K562 (cell line): ENCODE data around the gene RIMOC1. TPM values are rescaled to one million over a fixed set of nuclear protein-coding genes. Genes with fewer than 3 reads are reported as not detected.

Experiments
- ATAC-seq: fragments of 200-7000 bp; cut with Tn5 transposase; 3 replicates; pipeline ENCODE4 v1.9.1; 2020; ENCODE audit warnings: moderate library complexity
- BruUV-seq: library from RNA; stranded (reverse); fragments of 400-500 nt; replicated peaks from 2 replicates; lab custom pipeline; 2021; lab: Mats Ljungman, UMichigan
- CTCF ChIA-PET: fragments of 300-600 bp; formaldehyde crosslinking; extraction: SDS; loops from one replicate; lab custom pipeline; 2021; ENCODE audit warnings: low intra/inter-chr PET ratio; lab: Yijun Ruan, JAX
- POLR2A ChIA-PET: fragments of 300-600, 350-650 bp; sonication (Branson Sonifier 250); formaldehyde crosslinking; extraction: SDS; loops from one replicate; lab custom pipeline; 2021; ENCODE audit warnings: antibody characterized with exemption, inconsistent platforms; lab: Yijun Ruan, JAX
- DNase-seq, 4 experiments: peaks; one replicate each; pipeline versions ENCODE4 v3.0.0 to v3.0.0-alpha.2; 2011 to 2018; ENCODE audit warnings: low spot score in 3 of 4, mixed read lengths in 3 of 4; ENCODE audit errors: extremely low read depth in 1 of 4
- FAIRE-seq: peaks from 2 replicates; lab custom pipeline; 2011; peaks lifted over from hg19 to GRCh38; lab: Jason Lieb, UNC
- H2AFZ ChIP-seq: 2 replicates; pipeline ENCODE4 v1.6.0; 2011; ENCODE audit warnings: low read depth, low read length, control low read depth, inconsistent platforms
- H3K27ac ChIP-seq: fragments of 200-600 bp; 3 replicates; pipeline ENCODE4 v1.8.0; 2011; ENCODE audit warnings: low read depth, mild to moderate bottlenecking, control low read depth, inconsistent platforms, low read length, moderate library complexity, mixed read lengths; ENCODE audit errors: extremely low read depth
- H3K27me3 ChIP-seq, 2 experiments: fragments of 300-600 bp in 1 of 2; 2 replicates in 1 of 2; 3 replicates in 1 of 2; pipeline versions ENCODE4 v1.6.0 to v1.8.0; 2011; ENCODE audit warnings: inconsistent platforms in 2 of 2, low read length in 2 of 2, mild to moderate bottlenecking in 1 of 2, mixed read lengths in 1 of 2, moderate library complexity in 1 of 2; ENCODE audit not compliant: control insufficient read depth in 2 of 2, insufficient read depth in 2 of 2
- H3K36me3 ChIP-seq: fragments of 300-600 bp; 3 replicates; pipeline ENCODE4 v1.8.0; 2011; ENCODE audit warnings: mild to moderate bottlenecking, low read length, inconsistent platforms; ENCODE audit not compliant: control insufficient read depth, insufficient read depth
- H3K4me1 ChIP-seq, 2 experiments: fragments of 200-600 bp in 1 of 2; replicated peaks in 1 of 2; 2 replicates in 1 of 2; 3 replicates in 1 of 2; pipeline versions ENCODE4 v1.5.1 to v1.8.0; 2011; ENCODE audit warnings: inconsistent platforms in 2 of 2, low read length in 2 of 2, mild to moderate bottlenecking in 1 of 2, mixed read lengths in 1 of 2, moderate library complexity in 1 of 2; ENCODE audit not compliant: control insufficient read depth in 2 of 2, insufficient read depth in 2 of 2
- H3K4me2 ChIP-seq: 2 replicates; pipeline ENCODE4 v1.6.1; 2011; ENCODE audit warnings: low read length, control low read depth, inconsistent platforms, mixed read lengths; ENCODE audit not compliant: insufficient read depth
- H3K4me3 ChIP-seq: fragments of 200-600 bp; sonication (generic), shearing (Covaris generic); 2 replicates; pipeline ENCODE4 v1.5.1; 2016; ENCODE audit warnings: control low read depth, inconsistent platforms
- H3K79me2 ChIP-seq: fragments of 200-600 bp; 3 replicates; pipeline ENCODE4 v1.8.0; 2011; ENCODE audit warnings: low read length, inconsistent platforms; ENCODE audit not compliant: control insufficient read depth, insufficient read depth
- H3K9ac ChIP-seq, 2 experiments: 2 replicates each; pipeline versions ENCODE4 v1.6.0 to v1.6.1; 2011; ENCODE audit warnings: low read depth in 2 of 2, low read length in 2 of 2, control low read depth in 1 of 2, inconsistent platforms in 1 of 2, mild to moderate bottlenecking in 1 of 2, mixed read lengths in 1 of 2; ENCODE audit not compliant: insufficient read depth in 1 of 2
- H3K9me1 ChIP-seq: one replicate; pipeline ENCODE4 v1.6.0; 2011; ENCODE audit warnings: inconsistent platforms, mild to moderate bottlenecking, low read length, moderate library complexity; ENCODE audit not compliant: control insufficient read depth, insufficient read depth
- H3K9me3 ChIP-seq: replicated peaks from 2 replicates; pipeline ENCODE4 v1.5.1; 2011; ENCODE audit warnings: low read depth, low read length, inconsistent platforms; ENCODE audit not compliant: control insufficient read depth, insufficient read depth
- H4K20me1 ChIP-seq: replicated peaks from 2 replicates; pipeline ENCODE4 v1.6.1; 2011; ENCODE audit warnings: low read length, inconsistent platforms, mixed read lengths; ENCODE audit not compliant: control insufficient read depth, insufficient read depth
- PHF20 ChIP-seq: fragments of 450-650 bp; IDR thresholded peaks from 2 replicates; pipeline ENCODE4 v1.6.1; 2018; ENCODE audit not compliant: partially characterized antibody
- WGBS: fragments of 100-300 bp; shearing (Covaris generic); methylation state at CpG from one replicate; pipeline ENCODE4 v1.1.6; 2016; ENCODE audit warnings: low coverage, mixed read lengths; ENCODE audit not compliant: insufficient coverage; ENCODE audit errors: missing lambda C conversion rate; 5-methylcytosine and 5-hydroxymethylcytosine counted together
- in situ Hi-C: fragments of 300-500 bp; cut with MboI; formaldehyde crosslinking; loops from 4 replicates; pipeline ENCODE4 v1.15.0; 2018; ENCODE audit warnings: inconsistent platforms, mixed read lengths
- intact Hi-C: fragments of 100-400 bp; cut with micrococcal nuclease; formaldehyde crosslinking; loops from 2 replicates; pipeline ENCODE4 v1.14.2; 2022
- polyA plus RNA-seq, 8 experiments: library from polyadenylated mRNA; depleted of rRNA in 4 of 8; stranded (reverse) in 5 of 8; unstranded in 3 of 8; fragments of >200 nt; fragmentation: Nextera tagmentation in 2 of 8; fragmentation: Illumina TruSeq in 1 of 8; extraction: Ambion mirVana in 2 of 8; extraction: Trizol in 1 of 8; gene quantifications; 2 replicates each; pipeline versions ENCODE4 v1.2.1 to v1.2.3, GENCODE V29; 2011 to 2014; ENCODE audit warnings: inconsistent platforms in 1 of 8, missing spikeins in 1 of 8
- total RNA-seq, 7 experiments: library from RNA; depleted of rRNA in 6 of 7; stranded (reverse); fragments of >200 nt in 6 of 7; fragmentation: Illumina TruSeq in 2 of 7; extraction: Trizol in 2 of 7; gene quantifications; 2 replicates each; pipeline versions ENCODE4 v1.2.1 to v1.2.3, GENCODE V29; 2011 to 2021; ENCODE audit warnings: low replicate concordance in 1 of 7
- TF ChIP-seq, protein P1 (sequence below), 2 experiments: fragments of 450-650 bp; IDR thresholded peaks; 2 replicates each; pipeline ENCODE4 v1.6.1; 2016

RIMOC1 gene
- total and polyA plus RNA-seq, 9 of the 15 experiments (the other 6 are each of a cell fraction or from before 2014, with no cell fraction given) = 11.6 to 63.1 (median 30.8) TPM

DNA sequence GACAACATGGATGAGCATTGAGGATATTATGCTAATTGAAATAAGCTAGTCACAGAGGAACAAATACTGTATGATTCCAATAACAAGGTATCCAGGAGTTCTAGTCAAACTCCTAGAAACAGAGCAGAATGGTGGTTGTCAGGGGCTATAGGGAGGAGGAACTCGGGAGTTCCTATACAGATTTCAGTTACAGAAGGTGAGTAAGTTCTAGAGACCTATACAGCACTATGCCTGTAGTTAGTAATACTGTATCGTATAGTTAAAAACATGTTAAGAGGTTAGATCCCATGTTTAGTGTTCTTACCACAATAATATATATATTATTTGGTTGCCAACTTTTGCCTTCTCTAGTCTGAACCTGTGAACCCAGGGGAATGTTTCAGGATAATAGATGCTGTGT lies 26.0 kb upstream of the RIMOC1 start:
- 30% methylated on average over 2 of the region's 2 CpGs for WGBS
- Histone ChIP-seq H3K4me2 (no peak overlapping the region), H3K36me3 (no peaks in the 10 kb centered on the region), H4K20me1 (no peaks in the 10 kb centered on the region), H3K27me3 (no peaks in the 10 kb centered on the region), H3K4me1 (peaks cover 1 to 12% of the 10 kb centered on the region in 2 experiments; a peak in 3 of 5 replicates), H3K27ac (no peak overlapping the region), H3K9me1 (no peaks in the 10 kb centered on the region), H3K79me2 (no peaks in the 10 kb centered on the region), H3K9ac (no peak overlapping the region), H2AFZ (no peak overlapping the region), H3K9me3 (no peaks in the 10 kb centered on the region), H3K4me3 (no peak overlapping the region)
- no peak for FAIRE-seq
- POLR2A ChIA-PET = no interaction called here
- ATAC-seq = no peak
- TF ChIP-seq, protein P1, sequence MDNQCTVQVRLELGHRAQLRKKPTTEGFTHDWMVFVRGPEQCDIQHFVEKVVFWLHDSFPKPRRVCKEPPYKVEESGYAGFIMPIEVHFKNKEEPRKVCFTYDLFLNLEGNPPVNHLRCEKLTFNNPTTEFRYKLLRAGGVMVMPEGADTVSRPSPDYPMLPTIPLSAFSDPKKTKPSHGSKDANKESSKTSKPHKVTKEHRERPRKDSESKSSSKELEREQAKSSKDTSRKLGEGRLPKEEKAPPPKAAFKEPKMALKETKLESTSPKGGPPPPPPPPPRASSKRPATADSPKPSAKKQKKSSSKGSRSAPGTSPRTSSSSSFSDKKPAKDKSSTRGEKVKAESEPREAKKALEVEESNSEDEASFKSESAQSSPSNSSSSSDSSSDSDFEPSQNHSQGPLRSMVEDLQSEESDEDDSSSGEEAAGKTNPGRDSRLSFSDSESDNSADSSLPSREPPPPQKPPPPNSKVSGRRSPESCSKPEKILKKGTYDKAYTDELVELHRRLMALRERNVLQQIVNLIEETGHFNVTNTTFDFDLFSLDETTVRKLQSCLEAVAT (IDR thresholded peaks at IDR 0.05) = 0 out of 4 replicates have a peak, but pooled peaks of 1 of the 2 experiments have one; percentile 30
- TF ChIP-seq PHF20 = no peak
- TF ChIP-seq, all 486 proteins: peak for 1
- no peak for DNase-seq
- intact Hi-C loops = no loop called here
- BruUV-seq = no TSS peak
- CTCF ChIA-PET = no interaction called here
- in situ Hi-C loops = no loop called here
